Skeletal muscle cell (primary cell): ENCODE results near the gene TTC34.
"Not testable (repeated sequence)": the region's sequence is repeated elsewhere in the genome, so short reads cannot be mapped to it uniquely, and the experiment has no call there.

Experiments
- DNase-seq: peaks from one replicate; pipeline ENCODE4 v3.0.0-alpha.2; 2010; ENCODE audit warnings: low read depth
- H3K4me3 ChIP-seq: 2 replicates; pipeline ENCODE4 v1.5.1; 2011; ENCODE audit warnings: low read depth, mild to moderate bottlenecking, control low read depth, low read length, moderate library complexity

TTC34 gene

GRCh38 chr1:2783435-2784397 is 17.8 kb downstream of the TTC34 start:
- H3K4me3 ChIP-seq: no peak overlapping the region
- DNase-seq: no peak

GRCh38 chr1:2783069-2783434 is 18.4 kb downstream of the TTC34 start:
- DNase-seq: no peak
- no peak overlapping the region for H3K4me3 ChIP-seq

- H3K4me3 ChIP-seq: no peak overlapping the region
- no peak for DNase-seq
Observed at GRCh38 chr1:2781627-2782026, 19.9 kb downstream of the TTC34 start.

- no peak for DNase-seq
- H3K4me3 ChIP-seq: no peak overlapping the region
Observed at GRCh38 chr1:2778220-2778592, 23.3 kb downstream of the TTC34 start.

GRCh38 chr1:2777424-2778219 is 23.9 kb downstream of the TTC34 start:
- H3K4me3 ChIP-seq: no peak overlapping the region
- no peak for DNase-seq

GRCh38 chr1:2775333-2775732 is 26.2 kb downstream of the TTC34 start:
- DNase-seq, H3K4me3 ChIP-seq: not testable (repeated sequence)

GRCh38 chr1:2768052-2768451 is 33.4 kb downstream of the TTC34 start:
- not testable (repeated sequence) for DNase-seq, H3K4me3 ChIP-seq

GRCh38 chr1:2759433-2759832 is 42.1 kb downstream of the TTC34 start:
- H3K4me3 ChIP-seq, DNase-seq: not testable (repeated sequence)

GRCh38 chr1:2757519-2757918 is 44.0 kb downstream of the TTC34 start:
- DNase-seq, H3K4me3 ChIP-seq: not testable (repeated sequence)

- H3K4me3 ChIP-seq, DNase-seq: not testable (repeated sequence)
Observed at GRCh38 chr1:2755426-2755825, 46.1 kb downstream of the TTC34 start.

- H3K4me3 ChIP-seq, DNase-seq: not testable (repeated sequence)
Observed at GRCh38 chr1:2754597-2754996, 46.9 kb downstream of the TTC34 start.

- H3K4me3 ChIP-seq, DNase-seq: not testable (repeated sequence)
Observed at GRCh38 chr1:2752503-2752902, 49.0 kb downstream of the TTC34 start.

- H3K4me3 ChIP-seq, DNase-seq: not testable (repeated sequence)
Observed at GRCh38 chr1:2751866-2752265, 49.6 kb downstream of the TTC34 start.

- H3K4me3 ChIP-seq, DNase-seq: not testable (repeated sequence)
Observed at GRCh38 chr1:2750766-2751730, 50.4 kb downstream of the TTC34 start.

- DNase-seq, H3K4me3 ChIP-seq: not testable (repeated sequence)
Observed at GRCh38 chr1:2750041-2750680, 51.3 kb downstream of the TTC34 start.

GRCh38 chr1:2748626-2749025 is 52.9 kb downstream of the TTC34 start:
- not testable (repeated sequence) for DNase-seq, H3K4me3 ChIP-seq

GRCh38 chr1:2694796-2695195 is 106.7 kb downstream of the TTC34 start:
- not testable (repeated sequence) for H3K4me3 ChIP-seq, DNase-seq

- not testable (repeated sequence) for H3K4me3 ChIP-seq, DNase-seq
Observed at GRCh38 chr1:2690180-2690579, 111.3 kb downstream of the TTC34 start.

GRCh38 chr1:2688336-2688665 is 113.2 kb downstream of the TTC34 start:
- not testable (repeated sequence) for DNase-seq, H3K4me3 ChIP-seq
